HG03159 (cell line): ENCODE results near the gene FYN.
"Not testable (repeated sequence)": the region's sequence is repeated elsewhere in the genome, so short reads cannot be mapped to it uniquely, and the experiment has no call there.

Experiments used
- ATAC-seq: cut with Tn5 transposase; IDR thresholded peaks from one replicate; pipeline ENCODE4 v1.9.1; 2021; ENCODE audit warnings: mild to moderate bottlenecking, moderate library complexity; ENCODE audit not compliant: unreplicated experiment

Gene FYN

GRCh38 chr6:111687652-111688051, 185.6 kb downstream of the FYN start:
- no peak for ATAC-seq

- no peak for ATAC-seq
Observed at GRCh38 chr6:111686932-111687266, 186.4 kb downstream of the FYN start.

GRCh38 chr6:111686249-111686931, 186.9 kb downstream of the FYN start:
- ATAC-seq: no peak

DNA sequence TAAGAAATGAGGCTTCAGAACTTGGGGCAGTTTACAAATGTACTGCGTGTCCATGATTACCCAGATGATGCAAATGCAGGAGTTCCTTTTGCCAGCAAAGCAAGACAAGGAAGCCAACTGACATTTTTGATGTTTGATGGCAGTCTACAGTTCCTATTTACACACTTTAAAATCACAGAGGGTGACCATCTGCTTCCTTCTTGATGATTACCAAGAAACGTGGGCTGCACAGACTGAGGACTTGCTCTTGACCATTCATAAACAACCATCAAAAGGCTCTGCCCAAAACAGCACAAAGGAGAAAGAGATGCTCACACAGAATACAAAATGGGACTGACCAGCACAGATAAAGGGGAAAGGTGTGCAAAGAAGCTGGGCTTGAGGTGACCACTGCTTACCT, 187.7 kb downstream of the FYN start:
- ATAC-seq: no peak

DNA sequence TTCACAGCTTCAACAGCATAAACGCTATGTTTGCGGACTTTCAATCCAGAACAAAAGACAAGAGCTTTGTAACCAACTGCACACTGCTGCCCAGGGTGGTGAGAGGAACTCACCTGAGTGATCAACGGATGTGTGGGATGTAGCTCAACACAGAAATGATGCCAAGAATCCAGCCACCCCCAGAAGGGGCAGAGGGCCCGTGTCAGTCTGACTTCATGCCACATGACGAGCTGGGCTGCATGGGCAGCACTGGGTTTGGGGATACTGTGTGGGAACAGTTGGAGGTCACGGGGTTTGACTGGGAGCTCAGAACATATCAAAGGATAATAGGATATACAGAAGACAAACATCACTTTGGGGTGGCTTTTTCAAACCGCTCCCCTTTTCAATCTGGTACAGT, 188.2 kb downstream of the FYN start:
- no peak for ATAC-seq

DNA sequence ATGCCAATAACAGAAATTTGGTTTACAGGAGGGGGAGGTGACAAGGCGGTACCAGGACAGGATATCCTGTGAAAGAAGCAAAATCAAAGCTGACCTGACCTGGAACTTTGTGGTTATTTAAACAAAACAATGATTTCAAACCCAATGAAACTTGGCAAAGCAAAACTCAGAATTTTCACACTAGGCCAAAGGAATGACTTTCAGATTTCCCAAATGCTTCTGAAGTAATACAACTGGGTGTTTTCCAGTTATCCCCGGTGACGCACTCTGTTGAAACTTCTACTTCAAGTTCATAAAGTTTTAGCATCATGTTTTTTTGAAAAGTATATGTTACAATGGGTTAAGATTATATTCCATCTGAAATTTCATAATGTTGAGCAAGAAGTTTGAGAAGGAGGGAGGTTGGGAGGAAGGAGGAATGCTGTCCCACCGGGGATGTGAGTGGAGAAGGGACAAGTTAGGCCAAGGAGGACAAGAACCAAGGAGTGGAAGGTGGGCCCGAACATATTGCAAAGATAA, 189.4 kb downstream of the FYN start:
- ATAC-seq: no peak

DNA sequence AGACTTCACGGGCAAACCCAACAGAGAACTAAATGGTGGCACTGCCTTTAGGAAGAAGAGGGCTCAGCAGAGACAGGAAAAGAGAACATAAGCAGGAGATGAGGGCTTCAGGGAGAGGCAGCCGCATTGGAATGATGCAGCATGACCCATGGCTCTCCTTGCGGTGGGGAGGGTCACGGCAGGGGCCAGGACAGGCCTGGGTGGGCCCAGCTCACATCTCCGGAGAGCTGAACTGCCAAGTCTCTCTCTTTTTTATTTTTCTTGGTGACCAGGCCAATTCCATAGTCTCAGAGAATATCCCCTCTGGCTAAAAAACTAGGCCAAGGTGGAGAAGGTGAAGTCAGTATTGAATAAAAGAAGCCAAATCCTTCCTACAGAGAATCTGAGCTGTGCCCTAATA, 190.1 kb downstream of the FYN start:
- no peak for ATAC-seq

GRCh38 chr6:111681860-111682259, 191.4 kb downstream of the FYN start:
- no peak for ATAC-seq

DNA sequence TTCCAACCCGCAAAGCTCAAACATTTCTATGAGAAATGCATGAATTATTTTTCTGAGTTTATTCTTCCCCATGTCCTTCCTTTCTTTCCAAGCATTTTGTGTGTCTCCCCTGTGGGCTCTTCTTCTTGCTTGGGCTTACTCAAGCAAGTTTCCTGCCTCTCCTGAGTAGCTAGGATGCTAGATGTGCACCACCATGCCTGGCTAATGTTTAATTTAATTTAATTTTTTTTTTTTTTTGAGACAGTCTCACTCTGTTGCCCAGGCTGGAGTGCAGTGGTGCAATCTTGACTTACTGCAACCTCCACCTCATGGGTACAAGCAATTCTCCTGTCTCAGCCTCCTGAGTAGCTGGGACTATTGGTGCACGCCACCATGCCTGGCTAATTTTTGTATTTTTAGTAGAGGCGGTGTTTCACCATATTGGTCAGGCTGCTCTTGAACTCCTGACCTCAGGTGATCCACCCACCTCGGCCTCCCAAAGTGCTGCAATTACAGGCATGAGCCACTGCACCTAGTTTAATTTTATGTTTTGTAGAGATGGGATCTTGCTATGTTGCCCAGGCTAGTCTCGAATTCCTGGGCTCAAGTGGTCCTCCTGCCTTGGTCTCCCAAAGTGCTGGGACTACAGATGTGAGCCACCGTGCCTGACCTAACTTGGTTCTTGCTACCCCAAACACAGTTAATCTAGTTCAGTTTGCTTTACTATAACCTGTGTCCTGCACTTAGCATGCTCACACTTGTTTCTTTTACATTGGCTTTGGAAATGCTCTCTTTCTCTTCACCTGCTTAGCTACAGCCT, 192.2 kb downstream of the FYN start:
- ATAC-seq: not testable (repeated sequence)

DNA sequence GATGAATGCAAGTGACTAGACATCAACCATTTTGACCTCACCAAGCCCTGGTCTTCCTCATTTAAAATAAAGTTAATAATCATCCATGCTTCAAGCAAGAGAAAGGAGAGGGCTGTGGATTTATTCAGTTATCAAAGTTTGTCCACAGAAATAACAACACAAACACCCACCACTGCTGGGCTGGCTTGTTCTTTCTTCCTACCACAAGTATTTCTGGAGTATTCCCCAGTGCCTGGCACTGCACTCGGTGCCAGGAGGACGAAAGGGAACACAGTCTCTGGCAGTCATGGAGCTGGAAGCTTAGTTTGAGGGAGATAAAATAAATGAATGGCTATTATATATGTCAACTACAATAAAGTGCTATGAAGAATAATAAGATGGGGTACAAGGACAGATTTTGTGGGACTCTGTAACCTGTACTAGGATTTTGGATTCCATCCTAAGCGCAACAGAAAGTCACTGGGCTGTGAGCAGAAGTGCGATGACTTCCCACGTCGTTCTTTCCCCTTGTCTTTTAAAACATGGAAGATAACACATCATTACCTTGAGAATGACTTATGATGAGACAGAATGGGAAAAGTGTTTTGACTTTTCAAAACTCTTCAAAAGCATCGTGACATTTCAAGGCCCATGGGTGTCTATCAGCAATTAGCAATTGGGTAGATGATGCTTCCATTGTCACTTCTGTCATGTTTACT, 193.1 kb downstream of the FYN start:
- no peak for ATAC-seq

DNA sequence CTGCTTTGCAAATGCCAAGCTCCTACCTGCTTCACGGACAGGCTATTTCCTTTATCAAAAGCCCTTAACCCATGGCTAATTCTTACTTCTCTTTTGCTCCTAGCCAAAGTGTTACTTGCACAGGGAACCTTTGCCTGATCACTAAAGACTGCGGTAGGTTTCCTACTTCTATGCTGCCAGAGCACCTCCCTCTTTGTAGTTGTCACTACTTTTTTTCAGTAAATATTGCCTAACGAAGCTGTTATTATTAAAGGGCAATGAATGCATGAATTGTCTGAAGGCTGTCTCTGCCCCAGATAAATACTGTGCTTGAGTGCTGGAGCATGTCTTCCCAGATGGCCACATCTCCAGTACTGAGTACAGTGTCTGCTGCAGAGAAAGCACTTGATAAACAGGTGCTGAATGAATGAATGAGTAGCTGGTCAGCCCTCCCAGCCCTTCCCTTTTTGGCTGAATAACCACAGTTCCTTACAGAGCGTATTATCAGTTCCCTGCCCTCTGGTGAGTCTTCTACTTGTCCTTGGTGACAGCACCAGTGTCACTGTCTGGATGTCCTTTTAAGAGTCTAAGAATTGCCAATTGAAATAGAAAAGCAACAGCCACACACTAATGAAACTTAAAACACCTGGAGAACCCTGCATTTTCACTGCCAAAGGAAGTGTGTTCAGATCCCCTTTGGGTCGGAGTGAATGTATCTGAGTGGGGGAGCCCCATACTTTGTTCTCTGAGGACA, 194.0 kb downstream of the FYN start:
- no peak for ATAC-seq

DNA sequence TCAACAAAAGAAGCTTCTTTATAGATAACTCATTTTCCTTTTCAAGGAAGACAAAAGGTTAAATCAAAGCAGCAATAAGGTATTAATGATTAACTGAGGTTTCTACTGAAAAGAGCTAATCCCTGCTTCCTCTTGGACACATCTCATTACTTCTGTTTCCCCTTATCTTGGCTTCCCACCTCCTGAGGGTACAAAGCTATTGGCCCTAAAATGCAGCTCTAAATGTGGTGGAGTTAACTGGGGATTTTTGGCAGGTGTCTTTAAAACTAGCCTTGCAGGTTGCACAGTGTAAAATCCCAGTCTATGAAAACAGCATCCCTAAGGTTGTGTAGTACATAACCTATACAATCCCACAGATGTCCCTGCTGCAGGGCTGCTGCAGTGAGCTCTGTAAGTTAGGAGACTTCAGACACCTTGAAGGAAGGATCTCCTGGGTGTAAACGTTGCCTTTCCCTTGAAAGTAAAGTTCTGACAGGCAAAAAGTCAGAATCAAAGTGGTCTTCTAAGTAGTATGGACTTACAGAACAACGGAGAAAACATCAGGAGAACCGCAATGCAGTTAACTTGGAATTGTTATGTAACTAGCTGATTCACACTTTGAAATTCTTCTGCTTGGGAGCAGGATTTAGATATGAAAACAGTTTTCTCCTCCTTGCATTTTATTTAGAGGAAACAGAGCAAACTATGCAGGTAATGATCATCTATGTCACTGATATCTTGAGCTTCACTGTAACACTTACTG, 195.8 kb downstream of the FYN start:
- no peak for ATAC-seq

GRCh38 chr6:111676383-111676782, 196.9 kb downstream of the FYN start:
- no peak for ATAC-seq

DNA sequence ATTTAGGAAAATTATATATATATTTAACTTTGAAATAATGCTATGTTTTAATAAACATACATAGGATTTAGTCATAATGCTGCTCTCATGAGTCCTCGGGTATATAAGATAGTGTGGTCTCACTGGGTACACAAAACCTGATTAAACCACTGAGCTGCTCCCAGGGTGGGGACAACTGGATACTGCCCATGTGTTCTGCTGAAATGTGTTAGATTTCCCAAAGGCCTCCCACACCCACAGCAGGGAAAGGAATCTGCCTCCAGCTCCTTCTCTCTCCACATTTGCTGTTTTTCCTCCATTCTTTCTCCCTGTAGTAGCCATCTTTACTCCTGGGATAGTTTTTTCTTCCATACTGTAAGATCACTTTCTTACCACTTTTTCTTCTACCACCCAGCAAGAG, 198.4 kb downstream of the FYN start:
- no peak for ATAC-seq

- no peak for ATAC-seq
Observed at GRCh38 chr6:111674413-111674812, 198.8 kb downstream of the FYN start.

- ATAC-seq: no peak
Observed at GRCh38 chr6:111673937-111674336, 199.3 kb downstream of the FYN start.

- no peak for ATAC-seq
Observed at GRCh38 chr6:111673532-111673931, 199.7 kb downstream of the FYN start.

GRCh38 chr6:111672761-111673450, 200.3 kb downstream of the FYN start:
- ATAC-seq: no peak

DNA sequence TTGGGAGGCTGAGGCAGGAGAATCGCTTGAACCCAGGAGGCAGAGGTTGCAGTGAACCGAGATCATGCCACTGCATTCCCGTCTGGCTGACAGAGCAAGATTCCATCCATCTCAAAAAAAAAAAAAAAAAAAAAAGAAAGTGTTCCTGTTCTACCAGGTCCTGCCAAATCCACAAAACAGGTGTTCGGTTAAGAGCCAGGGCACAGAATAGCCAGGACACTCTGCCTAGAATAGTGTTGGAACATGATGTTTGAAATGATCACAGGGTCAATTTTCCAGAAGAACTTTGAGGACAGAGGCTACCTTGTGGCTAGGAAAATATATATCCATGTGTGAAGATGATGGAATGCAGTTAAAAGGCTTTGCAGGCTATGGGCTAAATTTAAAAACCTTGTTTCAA, 203.9 kb downstream of the FYN start:
- no peak for ATAC-seq

GRCh38 chr6:111668410-111668809, 204.8 kb downstream of the FYN start:
- ATAC-seq: no peak
